Omental fat pad (tissue), 4 donors: ENCODE measurements around the gene FYB1. TPM values are rescaled to one million over a fixed set of nuclear protein-coding genes. Genes with fewer than 3 reads are reported as not detected.
"Not testable (repeated sequence)": the region's sequence is repeated elsewhere in the genome, so short reads cannot be mapped to it uniquely, and the experiment has no call there.

Experiments
- ATAC-seq: fragments of 150-250 bp; one replicate; pipeline ENCODE4 v1.9.1; 2016; ENCODE audit warnings: mild to moderate bottlenecking, moderate library complexity; ENCODE audit not compliant: low FRiP score
- DNase-seq: peaks from one replicate; pipeline ENCODE4 v3.0.0-alpha.2; 2019; ENCODE audit warnings: low spot score
- CTCF ChIP-seq, 3 donors: fragments of 450-650 bp; IDR thresholded peaks; one replicate each; pipeline ENCODE4 v1.5.1; 2016 to 2017; ENCODE audit warnings: antibody characterized with exemption in 3 of 3, mild to moderate bottlenecking in 3 of 3, moderate library complexity in 2 of 3
- total RNA-seq, 4 donors: library from RNA; depleted of rRNA; stranded (reverse); fragments of >200 nt; gene quantifications; one replicate each; pipeline ENCODE4 v1.1.0, GENCODE V29; 2016

Gene FYB1
- total RNA-seq, 4 donors from 2014 or later: 13.2 to 46.2 (median 22.6) TPM

DNA sequence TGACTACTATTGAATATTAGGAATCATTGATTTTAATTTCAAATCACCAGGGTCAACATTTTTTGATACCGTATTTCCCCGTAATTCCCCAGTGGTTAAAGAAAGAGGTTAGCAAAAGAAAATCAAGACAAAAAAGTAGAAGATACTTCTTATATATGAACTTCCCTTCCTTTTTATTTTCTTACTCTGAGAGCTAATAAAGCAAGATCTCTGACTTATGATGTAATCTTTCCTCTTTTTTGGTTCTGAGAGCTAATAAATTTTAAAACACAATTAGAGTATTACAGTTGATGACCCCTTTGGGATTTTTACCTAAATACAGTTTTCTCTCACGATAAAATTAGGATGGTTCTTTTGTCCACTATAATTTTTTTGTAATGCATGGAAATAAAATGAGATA lies 9.2 kb upstream of the FYB1 start:
- no peak for TF ChIP-seq CTCF (IDR thresholded peaks at IDR 0.05)
- DNase-seq (no peak), ATAC-seq (no peak)

DNA sequence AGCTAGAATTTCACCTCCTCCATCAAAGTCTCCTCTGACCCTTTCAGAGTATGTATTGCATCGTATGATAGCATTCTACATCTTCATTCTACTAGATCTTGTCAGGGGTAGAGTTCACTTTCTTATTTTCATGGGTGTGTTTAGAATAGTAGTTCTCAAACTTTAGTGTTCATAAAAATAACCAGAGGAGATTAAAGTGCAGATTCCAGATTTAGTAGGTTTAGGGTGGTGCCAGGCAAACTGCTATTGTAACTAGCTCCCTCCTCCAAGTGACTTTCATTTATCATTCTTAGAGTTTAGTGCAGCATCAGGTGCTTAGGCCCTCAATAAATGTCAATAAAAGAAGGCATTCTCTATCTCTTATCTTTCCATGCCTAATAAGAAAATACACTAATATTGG lies 7.2 kb upstream of the FYB1 start:
- no peak for DNase-seq
- no peak for TF ChIP-seq CTCF (IDR thresholded peaks at IDR 0.05)
- ATAC-seq: no peak

GRCh38 chr5:39226100-39226451 lies 6.7 kb upstream of the FYB1 start:
- no peak for TF ChIP-seq CTCF (IDR thresholded peaks at IDR 0.05)
- no peak for DNase-seq
- no peak for ATAC-seq

- TF ChIP-seq CTCF (IDR thresholded peaks at IDR 0.05): no peak
- no peak for DNase-seq
- ATAC-seq: no peak
These were observed 6.2 kb upstream of the FYB1 start for GRCh38 chr5:39225405-39226099.

GRCh38 chr5:39224196-39224761 lies 4.9 kb upstream of the FYB1 start:
- no peak for DNase-seq
- ATAC-seq: peak; percentile 21
- TF ChIP-seq CTCF (IDR thresholded peaks at IDR 0.05): no peak

DNA sequence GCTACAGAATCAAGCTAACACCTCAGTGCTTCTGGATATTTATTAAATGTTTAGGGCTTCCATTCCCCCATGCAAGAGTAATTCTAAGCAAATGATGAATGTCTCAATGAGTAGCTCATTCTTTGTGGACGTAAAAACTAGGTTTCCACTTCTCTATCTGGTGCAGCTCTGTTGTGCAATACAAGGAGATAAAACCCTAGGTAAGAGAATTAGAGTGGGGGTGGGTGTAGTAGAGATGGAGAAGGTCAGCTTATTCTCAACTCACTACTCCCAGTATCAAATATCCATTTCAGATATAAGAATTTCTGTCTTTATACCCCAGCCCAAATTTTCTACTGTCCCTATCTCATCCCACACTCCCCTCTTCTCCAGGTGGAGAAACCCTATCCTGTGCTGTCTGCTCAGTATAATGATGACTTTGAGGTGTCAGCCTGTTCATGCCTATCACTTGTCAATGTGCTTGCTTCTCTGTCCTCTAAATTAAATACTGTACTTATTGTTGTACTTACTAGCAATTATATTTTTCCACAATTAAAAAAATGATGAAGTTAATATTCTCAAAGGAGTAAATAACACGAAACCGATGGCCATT lies 4.3 kb upstream of the FYB1 start:
- DNase-seq (no peak), ATAC-seq (no peak)
- TF ChIP-seq CTCF (IDR thresholded peaks at IDR 0.05): no peak

DNA sequence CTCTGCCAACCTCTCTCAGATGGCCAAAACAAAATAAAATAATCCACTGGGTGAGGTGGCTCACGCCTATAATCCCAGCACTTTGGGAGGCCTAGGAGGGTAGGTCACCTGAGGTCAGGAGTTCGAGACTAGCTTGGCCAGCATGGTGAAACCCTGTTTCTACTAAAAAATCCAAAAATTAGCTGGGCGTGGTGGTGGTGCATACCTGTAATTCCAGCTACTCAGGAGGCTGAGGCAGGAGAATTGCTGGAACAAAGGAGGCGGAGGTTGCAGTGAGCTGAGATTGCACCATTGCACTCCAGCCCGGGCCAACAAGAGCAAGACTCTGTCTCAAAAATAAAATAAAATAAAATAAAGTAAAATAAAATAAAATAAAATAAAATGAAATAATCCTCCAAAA lies 2.3 kb upstream of the FYB1 start:
- ATAC-seq, DNase-seq: not testable (repeated sequence)
